Middle frontal gyrus (tissue), 1 donor: ENCODE data around the gene RBKS.
A peak's percentile ranks its signal among the peaks of the same experiment; 100 is the strongest.
"Not testable (repeated sequence)": the region's sequence is repeated elsewhere in the genome, so short reads cannot be mapped to it uniquely, and the experiment has no call there.

Source experiments
- DNase-seq: peaks from one replicate; pipeline ENCODE4 v3.0.0-alpha.2; 2015; ENCODE audit warnings: low spot score; ENCODE audit errors: extremely low spot score

Gene RBKS

GRCh38 chr2:27765621-27766286 lies 124.4 kb downstream of the RBKS start:
- DNase-seq, result no peak

- not testable (repeated sequence) for DNase-seq
These were observed 125.7 kb downstream of the RBKS start for GRCh38 chr2:27764526-27764925.

GRCh38 chr2:27763907-27764267 lies 126.3 kb downstream of the RBKS start:
- DNase-seq, result no peak

- DNase-seq, result no peak
These were observed 127.0 kb downstream of the RBKS start for GRCh38 chr2:27762951-27763906.

GRCh38 chr2:27756544-27757498 lies 133.4 kb downstream of the RBKS start:
- DNase-seq, result no peak

- no peak for DNase-seq
These were observed 134.1 kb downstream of the RBKS start for GRCh38 chr2:27756091-27756490.

- no peak for DNase-seq
These were observed 135.4 kb downstream of the RBKS start for GRCh38 chr2:27754831-27755230.

GRCh38 chr2:27754138-27754588 lies 136.0 kb downstream of the RBKS start:
- DNase-seq, result no peak

- DNase-seq, result no peak
These were observed 137.5 kb downstream of the RBKS start for GRCh38 chr2:27752551-27753237.

- DNase-seq, result no peak
These were observed 138.8 kb downstream of the RBKS start for GRCh38 chr2:27751377-27751776.

- DNase-seq, result not testable (repeated sequence)
These were observed 141.2 kb downstream of the RBKS start for GRCh38 chr2:27748803-27749554.

GRCh38 chr2:27747827-27748352 lies 142.3 kb downstream of the RBKS start:
- DNase-seq, result peak; percentile 4

- DNase-seq, result no peak
These were observed 143.9 kb downstream of the RBKS start for GRCh38 chr2:27746325-27746724.

- not testable (repeated sequence) for DNase-seq
These were observed 144.7 kb downstream of the RBKS start for GRCh38 chr2:27745494-27745893.

GRCh38 chr2:27742571-27742970 lies 147.6 kb downstream of the RBKS start:
- no peak for DNase-seq

GRCh38 chr2:27741673-27742072 lies 148.5 kb downstream of the RBKS start:
- DNase-seq, result no peak

GRCh38 chr2:27739058-27739373 lies 151.2 kb downstream of the RBKS start:
- no peak for DNase-seq

- no peak for DNase-seq
These were observed 151.7 kb downstream of the RBKS start for GRCh38 chr2:27738349-27739057.

GRCh38 chr2:27737676-27738348 lies 152.4 kb downstream of the RBKS start:
- DNase-seq, result no peak
